GM21367 (cell line): ENCODE measurements around the gene ATP2A1.

Experiments used
- ATAC-seq: cut with Tn5 transposase; IDR thresholded peaks from one replicate; pipeline ENCODE4 v1.9.1; 2021; ENCODE audit not compliant: unreplicated experiment

ATP2A1 gene

DNA sequence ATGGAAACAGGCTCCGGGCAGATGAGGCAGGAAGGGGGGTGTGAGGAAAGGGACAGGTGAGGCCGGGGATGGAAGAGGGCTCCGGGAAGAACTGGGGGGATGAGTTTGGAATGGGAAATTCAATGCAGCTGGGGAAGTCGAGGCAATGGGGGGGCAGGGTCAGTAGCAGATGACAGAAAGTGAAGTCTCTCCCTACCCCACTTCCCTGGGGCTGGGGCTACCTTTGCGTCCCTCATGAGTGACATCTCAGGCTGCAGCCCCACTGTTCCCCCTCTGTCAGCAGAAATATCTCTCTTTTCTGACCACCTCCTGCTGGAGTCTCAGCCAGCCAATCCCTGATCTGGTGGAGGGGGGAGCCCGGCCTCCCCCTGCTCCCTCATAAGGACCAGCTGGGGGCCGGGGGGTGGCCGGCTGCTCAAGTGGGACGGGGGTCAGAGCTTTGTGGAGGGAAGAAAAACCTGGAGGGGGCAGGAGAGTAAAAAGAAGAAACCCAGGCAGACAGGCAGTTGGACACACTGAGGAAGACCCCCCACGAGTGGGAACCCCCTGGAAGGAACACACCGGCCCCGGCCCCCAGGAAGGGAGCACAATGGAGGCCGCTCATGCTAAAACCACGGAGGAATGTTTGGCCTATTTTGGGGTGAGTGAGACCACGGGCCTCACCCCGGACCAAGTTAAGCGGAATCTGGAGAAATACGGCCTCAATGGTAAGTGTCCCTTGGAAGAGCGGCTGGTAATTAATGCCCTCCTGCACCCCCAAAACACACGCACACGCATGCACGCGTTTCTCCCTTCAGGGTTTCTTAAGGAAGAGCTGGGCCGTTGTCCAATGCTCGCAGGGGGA, at the start of gene ATP2A1:
Gene ATP2A1 (plus strand): TSS at position 406 of the 844 bp plus-strand sequence. CDS start 184 bp downstream, at position 590.
- no peak for ATAC-seq

- ATAC-seq: no peak
Observed at GRCh38 chr16:28829747-28830146, 48.5 kb upstream of the ATP2A1 start.

DNA sequence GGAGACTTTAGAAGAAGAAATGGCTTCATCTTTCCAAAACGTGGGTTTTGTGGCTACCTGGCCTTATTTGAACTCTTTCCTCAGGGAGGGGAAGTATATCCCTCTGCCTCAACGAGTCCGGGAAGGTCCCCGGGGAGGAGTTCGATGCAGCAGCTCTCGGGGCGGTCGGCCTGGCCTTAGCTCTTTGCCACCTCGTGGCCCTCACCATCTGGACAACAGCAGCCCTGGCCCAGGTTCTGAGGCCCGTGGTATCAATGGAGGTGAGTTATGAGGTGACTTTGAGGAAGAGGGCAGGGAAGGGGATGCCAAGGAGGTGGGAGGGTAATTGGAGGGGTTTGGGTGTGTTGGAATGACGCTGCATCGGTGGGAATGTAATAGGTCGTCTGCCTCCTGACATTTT, 47.8 kb upstream of the ATP2A1 start:
- no peak for ATAC-seq

DNA sequence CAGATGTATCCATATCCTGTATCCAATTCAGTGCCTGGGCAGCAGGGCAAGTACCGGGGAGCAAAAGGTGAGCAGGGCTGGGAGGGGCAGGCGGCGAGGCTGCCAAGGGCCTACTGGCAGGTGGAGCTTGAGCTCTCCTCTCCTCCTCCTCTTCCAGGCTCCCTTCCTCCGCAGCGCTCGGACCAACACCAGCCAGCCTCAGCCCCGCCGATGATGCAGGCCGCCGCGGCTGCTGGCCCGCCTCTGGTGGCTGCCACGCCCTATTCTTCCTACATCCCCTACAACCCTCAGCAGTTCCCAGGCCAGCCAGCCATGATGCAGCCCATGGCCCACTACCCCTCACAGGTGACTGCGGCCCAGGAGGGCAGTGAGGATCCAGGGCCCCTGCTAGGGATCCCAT, 43.9 kb upstream of the ATP2A1 start:
- ATAC-seq: no peak

DNA sequence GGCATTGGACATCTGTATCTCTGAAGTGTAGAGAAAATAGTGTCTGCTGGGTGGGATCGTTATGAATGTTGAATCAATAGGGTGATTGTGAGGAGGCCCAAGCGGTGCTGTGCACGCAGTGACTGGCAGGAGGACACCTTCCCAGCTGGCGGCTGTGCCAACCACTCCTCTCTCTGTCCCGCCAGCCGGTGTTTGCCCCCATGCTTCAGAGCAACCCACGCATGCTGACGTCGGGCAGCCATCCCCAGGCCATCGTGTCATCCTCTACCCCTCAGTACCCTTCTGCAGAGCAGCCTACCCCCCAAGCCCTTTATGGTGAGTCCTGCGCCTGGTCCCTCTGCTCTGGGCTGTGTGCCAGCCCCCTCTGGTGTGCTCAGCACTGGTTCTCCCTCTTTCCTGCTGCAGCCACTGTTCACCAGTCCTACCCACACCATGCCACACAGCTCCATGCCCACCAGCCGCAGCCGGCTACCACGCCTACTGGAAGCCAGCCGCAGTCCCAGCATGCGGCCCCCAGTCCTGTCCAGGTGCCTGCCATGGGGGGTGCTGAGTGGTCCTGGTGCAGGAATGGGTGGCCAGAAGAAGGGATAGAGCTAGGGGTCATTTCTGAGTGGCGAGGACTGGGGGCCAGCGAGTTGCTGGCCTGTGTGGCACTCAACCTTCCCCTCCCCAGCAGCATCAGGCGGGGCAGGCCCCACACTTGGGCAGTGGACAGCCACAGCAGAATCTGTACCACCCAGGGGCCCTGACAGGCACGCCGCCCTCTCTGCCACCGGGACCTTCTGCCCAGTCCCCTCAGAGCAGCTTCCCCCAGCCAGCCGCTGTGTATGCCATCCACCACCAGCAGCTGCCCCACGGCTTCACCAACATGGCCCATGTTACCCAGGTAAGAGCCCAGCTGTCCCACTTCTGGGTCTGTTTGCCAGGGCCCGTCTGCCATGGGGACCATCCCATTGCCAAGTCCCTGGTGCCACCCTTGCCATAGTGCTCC, 43.1 kb upstream of the ATP2A1 start:
- no peak for ATAC-seq

GRCh38 chr16:28835864-28836760, 42.2 kb upstream of the ATP2A1 start:
- no peak for ATAC-seq

GRCh38 chr16:28836761-28837064, 41.6 kb upstream of the ATP2A1 start:
- ATAC-seq: no peak

DNA sequence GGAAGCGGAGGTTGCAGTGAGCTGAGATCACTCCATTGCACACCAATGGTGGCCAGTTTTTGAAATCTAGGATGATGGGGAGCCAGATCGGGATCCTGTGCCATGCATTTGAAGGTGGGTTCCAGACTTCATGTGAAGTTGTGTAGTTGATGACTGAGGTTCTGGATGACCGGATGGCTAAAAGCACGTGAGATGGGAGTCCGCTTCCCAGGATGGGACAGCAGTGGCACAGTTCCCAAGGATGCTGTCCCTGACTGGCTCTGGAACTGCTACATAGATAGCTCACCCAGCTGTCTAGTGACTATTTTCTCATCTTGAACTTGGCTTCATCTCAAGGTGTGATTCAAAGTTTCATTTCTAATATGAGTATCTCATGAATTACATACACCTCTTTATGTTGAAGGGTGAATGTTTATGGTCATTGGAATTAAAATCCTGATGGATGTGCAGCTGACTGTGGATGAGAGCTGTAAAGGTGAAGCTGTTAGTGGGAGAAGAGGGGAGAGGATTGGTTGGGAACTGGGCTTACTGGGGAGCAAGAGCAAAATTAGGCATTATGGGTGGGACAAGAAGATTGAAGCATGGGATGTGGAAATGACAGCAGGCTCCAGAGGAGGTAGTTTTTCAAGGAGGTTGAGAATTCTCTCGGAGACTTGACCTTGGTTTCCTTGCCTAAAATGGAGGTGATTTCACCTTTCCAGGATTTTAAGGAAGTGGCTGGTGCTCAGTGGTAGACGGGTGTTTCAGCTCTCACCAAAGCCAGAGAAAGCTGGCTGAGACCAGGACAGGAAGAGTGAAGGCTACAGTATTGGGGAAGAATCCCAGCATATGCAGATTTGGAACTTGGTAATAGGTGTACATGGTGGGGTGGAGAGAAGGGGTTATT, 40.4 kb upstream of the ATP2A1 start:
- ATAC-seq: no peak

DNA sequence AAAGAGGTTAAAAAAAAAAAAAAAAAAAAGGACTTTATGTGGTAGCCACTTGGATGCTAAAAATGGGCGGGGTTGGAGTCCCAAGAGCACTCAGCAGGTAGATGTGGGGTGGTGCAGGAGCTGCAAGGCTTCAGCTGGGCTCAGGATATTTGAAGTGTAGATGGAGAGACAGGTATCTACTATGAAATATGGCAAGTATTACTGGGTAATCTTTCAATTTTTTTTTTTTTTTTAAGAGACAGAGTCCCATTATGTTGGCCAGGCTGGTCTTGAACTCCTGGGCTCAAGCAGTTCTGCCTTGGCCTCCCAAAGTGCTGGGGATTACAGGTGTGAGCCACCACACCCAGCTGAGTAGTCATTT, 39.8 kb upstream of the ATP2A1 start:
- ATAC-seq: no peak

GRCh38 chr16:28839004-28839639, 39.2 kb upstream of the ATP2A1 start:
- no peak for ATAC-seq

- no peak for ATAC-seq
Observed at GRCh38 chr16:28839899-28840298, 38.4 kb upstream of the ATP2A1 start.

DNA sequence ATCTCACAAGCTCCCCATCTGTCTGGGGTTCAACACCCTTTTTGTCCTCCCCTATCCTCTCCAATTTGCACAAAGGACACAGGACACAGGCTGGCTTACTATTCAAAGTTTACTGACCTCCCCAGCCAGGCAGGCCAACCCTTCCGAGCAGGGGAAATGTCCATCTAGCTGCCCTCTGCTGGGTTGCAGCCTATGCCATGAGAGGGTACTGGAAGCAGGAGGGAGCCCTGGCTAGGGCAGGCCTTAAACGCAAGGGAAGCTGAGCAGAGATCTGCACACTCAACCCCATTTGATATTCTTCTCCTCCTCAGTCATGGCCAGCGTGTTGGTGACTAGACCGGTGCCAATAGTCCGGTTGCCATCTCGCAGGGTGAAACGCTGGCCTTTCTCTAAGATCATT, 35.6 kb upstream of the ATP2A1 start:
- ATAC-seq: no peak

DNA sequence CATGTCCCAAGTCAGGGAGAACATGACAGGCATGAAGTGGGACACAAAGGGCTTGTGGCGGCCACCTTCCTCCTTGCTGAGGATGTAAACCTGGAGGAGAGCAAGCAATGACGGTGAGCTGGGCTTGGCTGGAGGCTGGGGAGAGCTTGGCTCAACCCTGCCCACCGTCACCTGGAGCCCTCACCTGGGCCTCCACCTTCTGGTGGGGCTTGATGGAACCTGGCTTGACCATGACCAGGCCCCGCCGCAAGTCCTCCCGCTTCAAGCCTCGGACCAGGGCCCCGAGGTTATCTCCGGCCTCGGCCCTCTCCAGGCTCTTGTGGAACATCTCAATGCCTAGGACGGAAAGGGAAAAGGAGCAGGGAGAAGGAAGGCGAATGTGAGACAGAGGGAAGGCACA, 34.5 kb upstream of the ATP2A1 start:
- no peak for ATAC-seq

DNA sequence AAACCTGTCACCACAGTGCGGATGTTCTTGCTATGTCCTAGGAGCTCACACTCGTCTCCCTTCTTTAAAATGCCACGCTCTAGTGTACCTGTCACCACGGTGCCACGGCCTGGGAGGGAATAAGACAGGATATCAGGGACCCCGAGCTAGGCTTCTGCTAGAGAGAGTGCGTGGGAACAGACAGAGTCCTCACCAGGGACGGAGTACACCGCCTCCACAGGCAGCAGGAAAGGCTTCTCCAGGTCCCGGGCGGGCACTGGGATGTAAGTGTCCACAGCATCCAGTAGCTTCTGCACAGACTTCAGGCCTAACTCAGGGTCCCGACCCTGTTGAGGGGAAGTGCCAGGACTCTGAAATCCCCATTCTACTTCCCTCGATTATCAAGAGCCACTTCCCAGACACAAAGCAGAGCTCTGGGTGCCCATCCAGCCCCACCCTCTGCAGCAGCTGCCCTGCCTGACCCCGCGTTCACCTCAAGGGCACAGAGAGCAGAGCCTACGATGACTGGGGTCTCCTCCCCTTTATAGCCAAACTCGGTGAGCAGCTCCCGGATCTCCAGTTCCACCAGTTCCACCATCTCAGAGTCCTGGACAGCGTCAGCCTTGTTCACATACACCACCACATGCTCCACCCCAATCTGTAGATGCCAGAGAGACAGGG, 33.9 kb upstream of the ATP2A1 start:
- no peak for ATAC-seq

GRCh38 chr16:28845293-28845692, 33.0 kb upstream of the ATP2A1 start:
- ATAC-seq: no peak

- ATAC-seq: no peak
Observed at GRCh38 chr16:28845761-28846079, 32.6 kb upstream of the ATP2A1 start.

DNA sequence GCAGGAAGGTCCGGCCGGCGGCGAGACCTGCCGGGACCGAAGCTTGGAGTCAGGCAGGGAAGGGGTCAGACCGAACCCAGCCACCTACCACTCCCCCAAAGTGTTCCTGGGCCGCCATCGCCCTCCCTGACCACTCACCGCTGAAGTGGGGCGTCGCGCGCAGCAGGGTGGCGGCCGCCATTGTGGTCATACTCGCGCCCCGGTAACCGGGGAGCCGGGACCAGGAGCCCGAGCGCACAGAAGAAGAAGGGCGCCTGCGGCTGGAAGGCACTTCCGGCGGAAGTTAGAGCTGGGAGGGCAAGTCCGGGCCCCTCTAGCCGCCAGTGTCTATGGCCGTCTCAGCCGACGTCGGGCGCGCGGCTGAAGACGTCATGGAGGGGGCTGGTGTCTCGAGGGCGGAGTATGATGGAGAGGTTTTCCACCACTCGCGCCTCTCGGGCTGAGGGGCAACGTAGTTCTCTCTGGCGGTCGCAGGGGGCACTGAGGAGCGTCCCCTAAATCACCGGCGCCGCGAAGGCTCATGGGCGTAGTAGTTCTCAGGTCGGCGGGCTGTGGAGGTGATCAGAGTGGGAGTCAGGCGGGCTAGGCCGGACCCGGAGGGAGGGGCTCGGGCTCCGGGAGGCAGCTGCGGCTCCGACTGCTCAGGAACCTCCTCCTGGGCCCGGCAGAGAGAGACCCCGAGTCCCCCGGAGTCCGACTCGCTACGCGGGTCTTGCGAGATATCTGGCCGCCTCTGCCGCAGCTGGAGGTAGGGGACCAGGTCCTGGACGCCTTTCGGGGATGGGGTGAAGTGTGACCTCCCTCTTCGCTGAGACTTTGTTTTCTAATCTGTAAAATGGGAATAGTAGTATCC, 32.0 kb upstream of the ATP2A1 start, which contains the start of gene TUFM:
Gene TUFM (minus strand): TSS at position 269 of the 853 bp plus-strand sequence. CDS start 79 bp downstream, at position 190.
- peak; percentile 74 for ATAC-seq

DNA sequence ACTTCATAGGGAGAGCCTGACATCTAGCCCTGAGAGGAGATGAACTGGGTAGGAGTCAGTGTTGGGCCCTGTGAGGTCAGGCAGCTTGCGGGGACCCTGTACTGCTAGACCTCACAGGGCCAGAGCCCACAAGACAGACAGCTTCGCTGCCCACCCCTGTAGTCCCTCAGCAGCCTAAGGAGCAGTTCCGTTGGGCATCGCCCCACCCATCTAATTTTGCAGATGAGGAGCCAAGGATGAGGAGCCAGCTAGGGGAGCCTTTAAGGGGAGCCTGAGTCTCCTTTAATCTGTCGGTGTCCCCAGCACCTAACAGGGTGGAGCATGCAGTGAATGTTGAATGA, 31.4 kb upstream of the ATP2A1 start:
- ATAC-seq: no peak
